T-helper 2 cell treated with Interferon-gamma antibody and Interleukin-4, amounts not matched to agents 5 μg/mL and 100 μg/mL, for 36 hours (primary cell): ENCODE results near the gene MSL3B.

Experiments
- DNase-seq: peaks from one replicate; pipeline ENCODE4 v3.0.0; 2021; ENCODE audit warnings: low spot score
- H3K27ac Mint-ChIP-seq: one replicate; pipeline ENCODE4 v1.8.0; 2021; ENCODE audit warnings: mild to moderate bottlenecking, mixed read lengths
- H3K27me3 Mint-ChIP-seq: one replicate; pipeline ENCODE4 v1.8.0; 2021; ENCODE audit warnings: low read depth, mixed read lengths
- H3K36me3 Mint-ChIP-seq: one replicate; pipeline ENCODE4 v1.8.0; 2021; ENCODE audit warnings: low read depth, mixed read lengths
- H3K4me1 Mint-ChIP-seq: one replicate; pipeline ENCODE4 v1.8.0; 2021; ENCODE audit warnings: low read depth, mixed read lengths
- H3K4me3 Mint-ChIP-seq: one replicate; pipeline ENCODE4 v1.8.0; 2022; ENCODE audit warnings: mild to moderate bottlenecking, moderate library complexity, mixed read lengths
- H3K9me3 Mint-ChIP-seq: one replicate; pipeline ENCODE4 v1.8.0; 2021; ENCODE audit warnings: mixed read lengths

MSL3B gene

DNA sequence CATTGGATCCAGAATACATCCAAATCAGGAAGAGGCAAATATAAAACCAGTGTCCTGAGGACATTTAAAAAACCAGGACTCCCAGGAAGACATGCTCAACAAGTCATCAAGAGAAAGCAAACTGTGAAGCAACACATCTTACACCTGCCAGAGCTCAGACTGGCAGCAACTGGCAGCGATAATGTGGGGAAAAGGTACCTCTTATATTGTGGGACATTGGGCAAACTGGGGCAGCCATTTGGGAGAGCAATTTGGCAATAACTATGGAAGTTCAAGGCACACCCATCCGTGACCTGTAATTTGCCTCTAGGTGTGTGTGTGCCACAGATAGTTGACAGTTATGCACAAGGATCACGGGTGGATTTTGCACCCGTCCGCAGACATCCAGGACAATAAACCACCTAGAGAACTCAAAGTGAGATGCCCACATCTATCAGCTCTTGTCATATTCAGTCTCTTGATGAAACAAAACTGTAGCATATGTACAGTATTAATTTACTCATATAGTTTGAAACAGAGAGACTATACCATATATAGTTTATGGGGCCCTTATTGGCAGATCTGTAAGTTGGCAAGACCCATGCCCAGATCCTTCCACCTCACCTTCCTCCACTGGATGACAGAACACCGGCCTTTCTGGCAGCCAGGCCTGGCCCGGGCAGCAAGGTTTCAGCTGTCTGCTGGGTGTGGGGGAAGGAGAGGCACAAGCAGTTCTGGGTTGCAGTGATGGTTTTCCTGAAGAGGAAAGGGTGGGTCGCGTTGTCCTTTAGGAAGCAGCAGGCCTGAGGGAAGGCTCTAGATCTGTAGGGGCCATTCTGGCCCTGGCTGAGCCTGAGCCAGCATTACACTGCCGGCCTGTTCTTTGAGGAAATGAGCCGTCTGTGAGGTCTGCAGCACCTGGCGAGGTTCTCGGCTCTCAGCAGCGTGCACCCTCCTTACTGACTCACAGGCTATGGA, 32.7 kb downstream of the MSL3B start:
- H3K36me3 Mint-ChIP-seq: peaks cover 65% of the 10 kb centered on the region

DNA sequence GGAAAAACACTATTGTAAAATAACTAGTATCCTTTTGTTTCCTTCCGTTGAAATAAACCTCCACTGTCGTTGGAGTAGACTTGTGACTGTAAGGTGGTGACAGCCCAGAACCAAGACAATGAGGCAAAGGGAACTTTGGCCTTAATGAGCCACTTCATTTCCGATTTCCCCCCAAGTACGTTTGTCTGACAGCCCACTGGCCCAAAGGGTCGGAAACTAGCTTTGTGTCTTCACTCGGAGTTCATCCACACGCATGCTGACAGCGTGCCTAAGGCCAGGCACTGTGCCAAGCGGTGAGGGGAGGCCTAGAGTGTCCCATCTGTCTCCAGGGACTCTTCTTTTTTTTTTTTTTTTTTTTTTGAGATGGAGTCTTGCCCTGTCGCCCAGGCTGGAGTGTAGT, 34.8 kb downstream of the MSL3B start:
- peaks cover 9% of the 10 kb centered on the region for H3K4me1 Mint-ChIP-seq
- no peaks in the 10 kb centered on the region for H3K27me3 Mint-ChIP-seq
- no peaks in the 10 kb centered on the region for H3K9me3 Mint-ChIP-seq
- no peak overlapping the region for H3K27ac Mint-ChIP-seq
- no peak for DNase-seq
- H3K36me3 Mint-ChIP-seq: peaks cover 44% of the 10 kb centered on the region
- no peak overlapping the region for H3K4me3 Mint-ChIP-seq

More for the DNA sequence above, 32.7 kb downstream of the MSL3B start:
- H3K4me3 Mint-ChIP-seq: no peak overlapping the region
- H3K27me3 Mint-ChIP-seq: no peaks in the 10 kb centered on the region
- no peak overlapping the region for H3K27ac Mint-ChIP-seq
- peaks cover 23% of the 10 kb centered on the region for H3K4me1 Mint-ChIP-seq
- DNase-seq: no peak
- H3K9me3 Mint-ChIP-seq: no peaks in the 10 kb centered on the region

DNA sequence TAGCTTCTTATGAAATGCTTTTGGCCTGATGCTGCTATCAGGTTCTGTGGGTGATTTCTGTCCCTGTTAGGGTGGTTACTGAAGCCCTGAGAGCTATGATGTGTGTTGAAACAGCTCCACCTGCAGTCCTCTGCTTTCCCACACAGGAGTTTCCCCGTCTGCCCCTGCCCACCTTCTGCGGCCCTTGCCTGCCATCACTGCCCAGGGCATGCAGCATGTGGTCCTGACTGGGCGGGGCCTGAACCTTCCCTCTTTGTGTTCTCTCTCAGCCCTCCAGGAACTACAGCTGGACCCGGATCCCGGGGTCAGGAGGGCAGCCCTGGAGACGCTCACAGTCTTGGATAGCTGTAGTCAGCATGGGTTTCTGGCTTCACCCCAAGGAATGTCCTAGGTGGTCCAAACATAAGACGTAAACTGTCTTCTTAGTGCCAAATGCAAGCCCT, 35.3 kb downstream of the MSL3B start:
- H3K27me3 Mint-ChIP-seq: no peaks in the 10 kb centered on the region
- H3K36me3 Mint-ChIP-seq: peaks cover 40% of the 10 kb centered on the region
- no peak overlapping the region for H3K27ac Mint-ChIP-seq
- DNase-seq: no peak
- peaks cover 6% of the 10 kb centered on the region for H3K4me1 Mint-ChIP-seq
- no peaks in the 10 kb centered on the region for H3K9me3 Mint-ChIP-seq
- H3K4me3 Mint-ChIP-seq: no peak overlapping the region

DNA sequence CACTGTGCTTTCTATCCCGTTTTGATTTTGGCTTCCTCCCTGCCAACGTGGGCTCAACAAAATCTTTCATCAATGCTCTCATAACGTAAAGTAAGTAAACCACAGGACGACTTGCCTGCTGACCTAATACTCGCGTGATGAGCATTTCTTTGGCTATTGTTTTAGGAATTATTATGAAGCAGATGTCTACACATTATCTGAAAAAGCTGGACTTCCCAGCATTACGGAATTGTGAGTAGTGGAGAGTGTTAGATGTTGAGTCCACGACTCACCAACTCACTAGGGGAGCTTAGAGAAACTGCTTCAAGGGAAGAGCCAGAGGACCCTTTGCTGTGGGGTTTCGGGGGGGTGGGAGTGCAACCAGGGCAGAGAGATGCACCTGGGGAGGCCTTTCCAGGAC, 35.8 kb downstream of the MSL3B start:
- Mint-ChIP-seq H3K27me3 (no peaks in the 10 kb centered on the region), H3K4me3 (no peak overlapping the region), H3K36me3 (peaks cover 35% of the 10 kb centered on the region), H3K4me1 (peaks cover 4% of the 10 kb centered on the region), H3K27ac (no peak overlapping the region), H3K9me3 (no peaks in the 10 kb centered on the region)
- no peak for DNase-seq

DNA sequence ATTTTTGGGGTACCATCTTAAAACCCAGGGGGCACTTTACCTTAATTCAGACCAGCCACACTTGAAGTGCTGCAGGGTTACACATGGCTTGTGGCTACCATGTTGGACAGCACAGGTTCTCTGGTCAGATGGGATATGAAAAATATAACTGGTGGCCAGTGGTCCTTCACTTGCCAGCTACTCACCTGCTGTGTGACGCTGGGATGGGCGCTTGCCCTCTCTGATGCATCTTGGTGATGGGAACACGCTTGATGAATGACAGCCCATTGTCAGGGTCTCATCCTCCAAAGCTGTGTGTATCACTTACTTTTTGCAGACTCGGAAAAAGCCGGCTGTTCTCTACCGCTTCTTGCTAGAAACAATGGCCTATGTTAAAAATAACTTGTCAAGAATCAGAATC, 36.3 kb downstream of the MSL3B start:
- no peak for DNase-seq
- Mint-ChIP-seq H3K27ac (no peak overlapping the region), H3K9me3 (no peaks in the 10 kb centered on the region), H3K4me1 (peaks cover 2% of the 10 kb centered on the region), H3K27me3 (no peaks in the 10 kb centered on the region), H3K4me3 (no peak overlapping the region), H3K36me3 (peaks cover 31% of the 10 kb centered on the region)

DNA sequence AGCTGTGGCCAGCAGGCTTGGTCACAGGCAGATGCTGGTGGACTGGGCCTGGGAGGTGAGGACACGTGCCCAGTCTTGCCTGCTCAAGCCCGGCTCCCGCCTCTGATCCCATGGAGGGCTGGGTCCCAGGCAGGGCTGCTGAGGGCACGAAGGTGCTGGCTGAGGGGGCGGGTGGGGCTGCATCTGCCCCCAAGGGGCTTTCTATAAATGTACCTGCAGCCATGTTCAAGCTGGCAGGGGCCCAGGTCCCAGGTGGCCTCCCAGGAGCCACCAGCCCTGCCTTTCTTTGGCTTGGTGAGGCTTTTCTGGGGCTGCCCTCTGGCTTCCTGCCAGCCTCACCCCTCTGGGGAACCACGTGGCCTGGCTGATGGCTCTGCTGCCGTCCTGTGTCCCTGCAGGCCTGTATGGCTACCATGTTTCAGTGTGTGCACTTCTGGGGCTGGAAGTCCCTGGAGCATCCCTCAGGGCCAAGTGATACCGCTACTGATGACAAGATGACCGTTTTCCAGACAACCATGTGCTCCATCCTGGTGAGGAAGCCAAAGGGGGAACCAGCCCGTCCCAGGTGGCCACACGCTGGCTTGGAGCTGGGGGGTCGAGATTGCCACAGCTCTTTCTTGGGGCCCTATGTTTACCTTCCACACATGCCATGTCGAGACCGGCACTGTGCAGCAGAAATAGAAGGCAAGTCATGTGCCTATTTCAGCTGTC, 37.0 kb downstream of the MSL3B start:
- Mint-ChIP-seq H3K9me3 (no peaks in the 10 kb centered on the region), H3K4me1 (peaks cover 2% of the 10 kb centered on the region), H3K36me3 (peaks cover 25% of the 10 kb centered on the region), H3K27ac (no peak overlapping the region), H3K27me3 (peaks cover 5% of the 10 kb centered on the region), H3K4me3 (no peak overlapping the region)
- DNase-seq: no peak

DNA sequence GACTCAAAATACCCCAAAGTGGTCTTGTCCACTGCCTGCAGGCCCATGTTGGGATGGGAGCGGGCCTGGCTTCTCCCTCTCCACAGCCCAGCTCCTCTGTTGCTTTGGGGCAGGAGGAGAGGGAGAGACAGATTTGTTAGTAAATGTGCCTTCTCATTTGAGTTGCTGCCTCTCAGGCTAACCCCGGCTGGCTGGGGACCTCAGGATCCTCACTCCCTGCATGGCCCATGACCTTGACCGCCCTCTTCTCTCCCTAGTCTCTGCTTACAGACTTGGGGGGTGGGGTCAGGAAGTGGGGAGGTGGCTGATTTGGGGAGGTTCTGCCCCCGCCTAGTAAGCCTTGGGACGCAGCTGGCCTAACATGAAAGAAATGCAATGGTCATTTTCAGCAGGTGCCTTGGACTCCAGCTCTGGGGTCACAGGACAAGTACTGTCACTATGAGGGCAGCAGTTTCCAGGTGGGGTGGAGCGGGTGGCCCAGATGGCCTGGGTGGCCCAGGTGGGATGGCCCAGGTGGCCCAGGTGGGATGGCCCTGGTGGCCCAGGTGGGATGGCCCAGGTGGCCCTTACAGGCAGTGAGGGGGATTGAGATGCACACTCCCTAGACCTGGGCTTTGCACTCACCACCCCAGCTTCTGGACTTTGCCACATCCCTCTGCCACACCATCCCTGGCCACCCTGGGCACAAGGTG, 37.9 kb downstream of the MSL3B start:
- DNase-seq: no peak
- peaks cover 11% of the 10 kb centered on the region for H3K27me3 Mint-ChIP-seq
- no peaks in the 10 kb centered on the region for H3K9me3 Mint-ChIP-seq

DNA sequence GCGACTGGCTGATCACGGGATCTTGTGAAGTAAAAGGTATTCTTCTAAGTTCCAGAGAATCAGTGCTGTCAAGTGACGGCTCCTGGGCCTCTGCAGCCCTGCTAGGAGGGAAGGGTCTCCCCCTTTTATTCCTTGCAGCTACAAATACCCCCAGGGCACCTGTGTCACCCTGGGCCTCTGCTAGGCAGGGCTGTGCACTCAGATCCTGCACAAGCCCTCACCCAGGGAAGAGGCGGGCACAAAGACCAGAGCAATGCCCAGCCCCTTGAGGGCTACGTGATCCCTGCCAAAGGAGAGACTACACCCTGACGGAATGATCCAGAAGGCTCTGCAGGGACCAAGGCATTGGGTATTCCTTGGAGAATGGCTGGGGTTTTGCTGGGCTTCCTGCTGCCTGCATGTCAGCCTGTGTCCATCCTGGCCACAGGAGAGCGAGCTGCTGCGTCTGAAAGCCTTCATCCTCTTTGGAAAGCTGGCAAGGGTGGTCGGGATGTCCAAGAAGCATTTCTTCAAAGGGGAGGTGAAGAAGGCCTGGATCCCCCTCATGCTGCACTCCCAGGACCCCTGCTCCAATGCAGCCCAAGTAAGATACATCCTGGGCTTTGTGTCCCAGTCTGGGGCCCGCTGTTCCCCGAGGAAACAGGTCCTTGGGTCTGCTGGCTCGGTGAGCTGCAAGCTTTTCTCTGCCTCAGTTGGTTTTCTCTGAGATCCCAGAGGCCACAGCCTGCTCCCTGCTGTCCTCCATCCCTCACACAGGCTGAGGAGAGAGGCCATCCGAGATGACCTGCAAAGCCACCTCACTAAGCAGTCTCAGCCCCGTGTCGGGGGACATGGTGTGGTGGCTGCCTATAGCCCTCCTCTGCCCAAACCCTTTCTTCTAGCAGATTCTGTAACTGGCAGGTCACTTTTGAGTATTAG, 38.7 kb downstream of the MSL3B start:
- Mint-ChIP-seq H3K4me3 (no peak overlapping the region), H3K27ac (no peak overlapping the region), H3K4me1 (no peaks in the 10 kb centered on the region), H3K36me3 (peaks cover 8% of the 10 kb centered on the region), H3K9me3 (no peaks in the 10 kb centered on the region), H3K27me3 (peaks cover 12% of the 10 kb centered on the region)
- no peak for DNase-seq

More for the DNA sequence above, 37.9 kb downstream of the MSL3B start:
- peaks cover 2% of the 10 kb centered on the region for H3K4me1 Mint-ChIP-seq
- H3K4me3 Mint-ChIP-seq: no peak overlapping the region
- no peak overlapping the region for H3K27ac Mint-ChIP-seq
- H3K36me3 Mint-ChIP-seq: peaks cover 16% of the 10 kb centered on the region

DNA sequence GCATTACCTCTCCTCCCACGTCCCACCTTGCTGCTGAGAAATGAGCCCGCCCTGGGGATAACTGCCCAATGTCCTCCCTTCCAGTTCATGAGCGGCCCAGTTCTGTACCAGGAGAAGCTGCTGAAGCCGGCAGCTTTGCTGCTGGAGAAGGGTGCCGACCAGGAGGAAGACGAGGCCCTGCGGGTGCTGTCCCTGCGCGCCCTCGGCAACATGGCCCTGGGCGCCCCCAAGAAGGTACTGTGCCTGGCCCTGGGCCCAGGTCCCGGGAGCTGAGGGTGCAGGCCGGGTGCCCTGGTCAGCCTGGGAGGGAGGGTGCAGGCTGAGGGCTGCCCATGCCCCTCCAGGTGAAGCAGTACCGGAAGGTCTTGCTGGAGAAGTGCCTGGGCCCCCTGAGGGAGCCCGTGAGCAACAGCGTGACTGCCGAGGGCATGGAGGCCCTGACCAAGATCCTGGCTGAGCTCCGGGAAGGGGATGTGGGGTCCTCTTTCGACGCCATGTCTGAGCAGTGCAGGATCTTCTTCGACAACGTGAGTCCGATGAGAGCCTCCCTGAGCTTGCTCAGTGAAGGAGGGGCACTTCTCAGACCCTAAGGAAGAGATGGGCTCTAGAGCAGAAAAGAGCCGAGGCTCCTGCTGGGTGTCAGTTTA, 39.5 kb downstream of the MSL3B start:
- Mint-ChIP-seq H3K27me3 (peaks cover 12% of the 10 kb centered on the region), H3K4me3 (no peak overlapping the region), H3K36me3 (peaks cover 4% of the 10 kb centered on the region), H3K27ac (no peak overlapping the region), H3K4me1 (no peaks in the 10 kb centered on the region), H3K9me3 (no peaks in the 10 kb centered on the region)
- DNase-seq: no peak

DNA sequence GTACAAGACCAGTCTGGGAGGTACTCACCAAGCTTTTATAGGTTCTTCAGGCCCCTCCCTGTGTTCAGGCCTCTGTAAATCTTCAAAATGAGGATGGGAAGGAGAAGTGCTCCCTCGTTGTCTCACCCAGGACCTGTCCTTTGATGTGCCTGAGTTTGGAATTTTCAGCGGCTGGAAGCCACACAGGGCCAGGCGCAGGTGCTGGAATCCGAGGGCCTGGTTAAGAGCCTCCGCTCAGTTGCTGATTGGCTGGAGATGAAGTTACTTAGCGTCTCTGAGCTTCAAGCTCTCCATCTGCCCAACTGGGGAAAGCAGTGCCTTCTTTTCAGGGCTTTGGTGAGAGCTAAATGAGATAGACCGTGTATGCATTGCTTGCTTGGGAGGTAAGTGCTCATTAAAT, 43.8 kb downstream of the MSL3B start:
- Mint-ChIP-seq H3K27me3 (peaks cover 12% of the 10 kb centered on the region), H3K4me3 (no peak overlapping the region), H3K36me3 (no peaks in the 10 kb centered on the region), H3K27ac (no peak overlapping the region), H3K9me3 (no peaks in the 10 kb centered on the region), H3K4me1 (no peaks in the 10 kb centered on the region)
- DNase-seq: no peak

DNA sequence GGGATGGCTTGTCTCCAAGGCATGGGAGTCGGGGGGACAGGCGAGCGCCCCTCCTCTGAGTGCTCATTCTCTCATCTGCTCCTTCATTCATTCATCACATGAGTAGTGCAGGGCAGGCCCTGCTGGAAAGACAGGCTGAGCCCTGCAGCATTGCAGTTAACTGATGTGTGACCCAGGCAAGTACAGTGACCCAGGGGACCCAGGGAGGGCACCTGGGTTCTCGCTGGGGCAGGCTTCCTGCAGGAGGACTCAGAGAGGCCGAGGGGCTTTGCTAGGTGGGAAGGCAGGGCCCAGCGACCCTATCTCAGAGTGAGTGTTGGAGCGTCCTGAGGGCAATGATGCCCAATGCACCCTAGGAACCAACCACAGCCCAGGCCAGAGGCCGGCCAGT, 44.5 kb downstream of the MSL3B start:
- Mint-ChIP-seq H3K27me3 (peaks cover 12% of the 10 kb centered on the region), H3K27ac (no peak overlapping the region), H3K9me3 (no peaks in the 10 kb centered on the region), H3K4me1 (no peaks in the 10 kb centered on the region), H3K4me3 (no peak overlapping the region), H3K36me3 (no peaks in the 10 kb centered on the region)
- DNase-seq: no peak

DNA sequence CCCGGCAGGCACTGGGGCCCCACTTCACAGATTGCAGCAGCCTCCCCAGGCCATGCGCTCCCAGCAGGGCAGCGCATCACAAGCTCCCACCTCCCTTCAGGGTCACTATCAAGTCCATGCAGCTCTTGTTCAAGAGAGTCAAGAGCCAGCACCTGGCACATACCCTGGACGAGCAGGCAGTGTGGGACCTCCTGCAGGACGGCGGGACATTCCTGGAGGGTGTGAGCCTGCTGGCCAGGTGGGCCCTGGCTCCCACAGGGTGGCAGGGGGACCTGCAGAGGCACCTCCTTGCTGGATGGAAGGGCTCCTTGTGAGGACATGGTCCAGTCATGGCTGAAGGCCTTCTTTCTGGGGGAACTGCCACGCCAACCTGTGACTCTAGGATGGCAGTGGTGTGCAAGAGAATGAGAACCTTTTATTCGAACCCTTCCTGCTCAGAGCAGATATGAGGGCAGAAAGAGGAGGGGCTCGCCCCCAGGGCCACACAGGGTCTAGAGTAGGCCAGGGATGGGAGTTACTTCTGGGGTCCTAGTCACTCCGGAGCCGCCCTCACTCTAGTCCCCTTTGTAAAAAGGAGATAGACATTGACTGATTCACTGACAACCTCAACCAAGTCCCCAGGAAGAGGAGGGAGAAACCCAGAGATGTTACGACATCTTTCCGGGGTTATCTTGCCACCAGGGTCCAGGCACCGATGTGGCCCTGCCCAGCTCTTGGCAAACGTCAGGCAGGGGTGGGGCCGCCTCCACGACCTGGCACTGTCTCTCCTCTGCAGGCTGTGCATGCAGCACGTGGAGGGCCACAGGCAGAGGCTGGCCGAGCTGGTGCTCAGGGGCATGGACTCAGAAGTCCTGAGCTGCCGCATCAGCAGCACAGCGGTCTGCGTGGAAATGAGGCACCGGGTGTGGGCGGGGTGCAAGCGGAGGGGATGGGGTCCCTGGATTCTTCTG, 45.1 kb downstream of the MSL3B start:
- H3K4me3 Mint-ChIP-seq: no peak overlapping the region
- no peak for DNase-seq
- peaks cover 12% of the 10 kb centered on the region for H3K27me3 Mint-ChIP-seq
- no peaks in the 10 kb centered on the region for H3K36me3 Mint-ChIP-seq
- no peaks in the 10 kb centered on the region for H3K4me1 Mint-ChIP-seq
- H3K27ac Mint-ChIP-seq: no peak overlapping the region
- no peaks in the 10 kb centered on the region for H3K9me3 Mint-ChIP-seq
